GM12801 (cell line): Measurements from ENCODE around the gene USP20.

Source experiments
- TF ChIP-seq, protein P1 (sequence below): IDR thresholded peaks from one replicate; pipeline ENCODE4 v1.5.1; 2011; ENCODE audit warnings: control low read depth; ENCODE audit not compliant: insufficient read length; ENCODE audit errors: extremely low read depth

Gene USP20

DNA sequence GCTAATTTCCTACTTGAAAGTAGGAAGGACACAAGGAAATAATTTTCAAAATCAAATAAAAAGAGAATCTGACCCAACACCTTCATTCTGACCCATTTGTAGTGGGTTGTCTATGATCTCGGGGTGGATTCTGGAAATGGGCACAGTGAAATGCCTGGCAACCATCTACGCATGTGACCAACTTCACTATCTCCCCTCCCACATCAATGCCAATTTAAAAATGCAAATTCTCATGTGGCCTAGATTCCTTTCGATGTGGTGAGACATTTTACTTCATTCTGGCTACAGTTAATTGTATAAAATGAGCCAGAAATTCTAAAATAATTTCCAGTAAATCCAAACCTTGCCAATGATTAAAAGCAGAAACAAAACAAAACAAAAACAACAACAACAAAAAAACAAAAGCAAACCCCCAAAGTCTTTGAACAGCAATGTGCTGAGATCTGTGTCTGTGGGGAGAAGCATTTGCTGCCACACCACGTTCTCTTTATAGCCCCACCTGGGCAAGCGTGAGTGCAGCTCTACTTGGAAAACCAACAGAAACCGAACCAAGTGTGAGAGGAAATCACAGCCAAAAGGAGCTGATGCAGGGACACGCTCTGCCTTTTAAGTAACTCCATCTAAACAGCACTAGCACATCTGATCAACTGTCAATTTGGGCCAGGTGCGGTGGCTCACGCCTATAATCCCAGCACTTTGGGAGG is 59.0 kb downstream of the USP20 start:
- TF ChIP-seq, protein P1, sequence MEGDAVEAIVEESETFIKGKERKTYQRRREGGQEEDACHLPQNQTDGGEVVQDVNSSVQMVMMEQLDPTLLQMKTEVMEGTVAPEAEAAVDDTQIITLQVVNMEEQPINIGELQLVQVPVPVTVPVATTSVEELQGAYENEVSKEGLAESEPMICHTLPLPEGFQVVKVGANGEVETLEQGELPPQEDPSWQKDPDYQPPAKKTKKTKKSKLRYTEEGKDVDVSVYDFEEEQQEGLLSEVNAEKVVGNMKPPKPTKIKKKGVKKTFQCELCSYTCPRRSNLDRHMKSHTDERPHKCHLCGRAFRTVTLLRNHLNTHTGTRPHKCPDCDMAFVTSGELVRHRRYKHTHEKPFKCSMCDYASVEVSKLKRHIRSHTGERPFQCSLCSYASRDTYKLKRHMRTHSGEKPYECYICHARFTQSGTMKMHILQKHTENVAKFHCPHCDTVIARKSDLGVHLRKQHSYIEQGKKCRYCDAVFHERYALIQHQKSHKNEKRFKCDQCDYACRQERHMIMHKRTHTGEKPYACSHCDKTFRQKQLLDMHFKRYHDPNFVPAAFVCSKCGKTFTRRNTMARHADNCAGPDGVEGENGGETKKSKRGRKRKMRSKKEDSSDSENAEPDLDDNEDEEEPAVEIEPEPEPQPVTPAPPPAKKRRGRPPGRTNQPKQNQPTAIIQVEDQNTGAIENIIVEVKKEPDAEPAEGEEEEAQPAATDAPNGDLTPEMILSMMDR = no peak

DNA sequence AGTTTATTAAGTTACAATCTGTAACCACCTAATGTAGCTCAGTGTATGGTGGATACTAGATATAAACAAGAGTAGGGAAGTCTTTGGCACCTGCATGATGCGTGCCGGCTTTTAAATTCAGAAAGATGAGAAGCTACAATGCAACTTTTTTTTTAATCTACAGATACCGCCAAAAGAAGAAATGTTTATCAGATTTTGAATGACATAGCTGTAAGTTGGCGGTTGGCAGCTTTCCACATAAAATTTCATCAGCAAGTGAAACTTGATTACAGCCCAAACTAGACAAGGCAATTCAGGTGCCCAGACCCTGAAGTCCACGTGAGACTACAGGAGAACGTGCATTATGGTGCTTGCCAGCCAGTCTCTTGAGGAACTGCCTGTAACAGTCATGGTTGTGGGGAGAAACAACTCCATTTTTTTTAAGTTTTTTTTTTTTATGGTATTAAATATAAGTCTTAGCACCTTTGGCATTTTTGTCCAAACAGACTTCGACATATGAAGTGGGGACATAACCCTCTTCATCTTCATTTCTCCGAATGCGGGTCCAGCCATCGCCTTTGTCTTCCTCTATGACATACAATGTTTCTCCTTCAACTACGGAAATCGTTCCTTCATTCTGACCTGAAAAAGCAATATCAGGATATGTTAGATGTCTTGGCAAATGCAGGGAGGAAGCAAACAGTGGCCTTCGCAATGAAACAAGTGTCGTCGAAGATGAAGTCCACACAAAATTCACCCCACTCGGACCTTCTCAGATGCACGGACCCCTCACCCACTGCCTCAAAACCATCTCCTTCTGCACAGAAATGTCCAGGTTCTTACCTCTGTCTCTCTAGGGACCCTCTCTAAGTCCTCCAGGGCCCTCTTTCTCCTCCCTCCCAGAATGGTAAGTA is 60.4 kb downstream of the USP20 start:
- TF ChIP-seq, protein P1 = no peak

DNA sequence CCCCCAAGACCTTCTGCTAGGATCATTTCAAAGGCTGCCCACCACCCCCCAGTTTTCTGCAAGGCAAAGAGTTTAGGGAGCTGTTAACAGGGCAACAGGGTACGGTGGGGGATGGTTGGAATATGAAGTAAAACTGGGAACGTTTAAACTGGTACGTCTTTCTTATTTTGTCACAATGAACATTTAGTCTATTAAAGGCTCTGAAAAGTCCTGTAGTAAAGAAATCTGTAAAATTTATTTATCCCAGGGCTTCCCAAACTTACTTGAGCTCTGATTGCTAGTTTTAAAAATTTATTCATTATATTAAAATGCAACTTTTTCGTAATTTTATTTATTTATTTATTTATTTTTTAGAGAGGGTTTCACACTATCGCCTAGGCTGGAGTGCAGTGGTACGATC is 62.0 kb downstream of the USP20 start:
- TF ChIP-seq, protein P1 = no peak

DNA sequence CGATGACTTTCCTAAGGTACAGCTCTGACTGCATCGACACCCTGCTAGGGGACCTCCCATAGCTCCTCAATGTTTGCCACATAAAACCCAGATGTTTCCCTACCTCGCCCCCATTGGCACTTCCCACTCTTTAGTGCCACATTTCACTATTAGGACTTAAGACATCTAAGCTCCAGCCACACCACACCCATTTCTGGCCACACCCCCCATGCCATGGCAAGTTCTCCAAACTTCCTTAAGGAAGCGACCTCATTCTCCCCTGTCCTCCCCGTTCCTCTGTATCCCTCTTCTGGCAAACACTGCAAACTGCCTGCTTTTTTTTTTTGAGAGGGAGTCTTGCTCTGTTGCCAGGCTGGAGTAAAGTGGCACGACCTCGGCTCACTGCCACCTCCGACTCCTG is 62.9 kb downstream of the USP20 start:
- TF ChIP-seq, protein P1 = no peak

DNA sequence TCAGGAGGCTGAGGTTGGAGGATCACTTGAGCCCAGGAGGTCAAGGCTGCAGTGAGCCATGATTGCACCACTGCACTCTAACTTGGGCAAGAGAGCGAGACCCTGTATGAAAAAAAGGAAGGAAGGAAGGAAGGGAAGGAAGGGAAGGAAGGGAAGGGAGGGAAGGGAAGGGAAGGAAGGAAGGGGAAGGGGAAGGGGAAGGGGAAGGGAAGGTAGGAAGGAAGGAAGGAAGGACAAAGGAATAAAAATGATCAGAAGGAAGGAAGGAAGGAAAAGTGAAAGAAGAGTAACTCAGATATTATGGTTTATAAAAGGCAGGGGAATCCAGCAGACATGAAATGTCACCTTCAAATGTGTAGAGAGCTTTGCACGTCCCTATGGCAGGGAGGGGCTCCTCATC is 64.4 kb downstream of the USP20 start:
- TF ChIP-seq, protein P1 = no peak

DNA sequence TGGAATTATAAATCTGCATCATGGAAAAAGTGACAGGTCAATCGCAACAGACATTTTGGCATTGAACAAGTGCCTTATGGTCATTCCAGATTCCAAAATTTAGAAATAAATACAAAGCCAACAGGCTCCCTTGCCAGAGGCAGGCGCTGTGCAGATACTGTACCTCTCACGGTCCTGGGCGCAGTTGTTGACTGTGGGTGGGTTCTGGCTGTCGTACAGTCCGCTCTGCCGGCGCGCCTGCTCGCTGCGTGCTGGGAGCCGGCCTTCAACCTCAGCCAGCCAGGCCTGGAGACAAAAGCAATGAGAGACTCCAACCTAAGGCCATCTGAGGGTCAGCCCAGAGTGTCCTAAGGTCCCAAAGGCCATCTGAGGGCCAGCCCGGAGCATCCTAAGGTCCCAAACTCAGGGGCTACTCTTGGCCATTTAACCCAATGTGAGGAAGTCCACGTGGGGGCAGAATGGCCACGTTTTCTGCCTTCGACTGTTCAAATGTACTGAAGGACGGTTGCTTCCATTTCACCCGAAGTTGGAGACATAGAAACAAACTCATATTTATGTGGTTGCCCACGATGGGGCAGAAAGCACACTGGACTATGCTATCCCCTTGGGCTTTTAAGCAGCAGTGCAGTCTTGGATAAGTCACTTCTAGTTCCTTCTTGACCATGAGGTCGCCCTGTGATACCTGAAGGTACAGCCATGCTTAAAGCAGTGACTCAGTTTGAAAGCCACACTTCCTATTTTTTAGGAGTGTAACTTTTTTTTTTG is 65.2 kb downstream of the USP20 start:
- TF ChIP-seq, protein P1 = no peak
